Left lobe of liver (tissue), 2 donors: Measurements from ENCODE around the gene C13orf46. TPM values are rescaled to one million over a fixed set of nuclear protein-coding genes. Genes with fewer than 3 reads are reported as not detected.

Experiments used
- ATAC-seq: fragments of 200-7000 bp; cut with Tn5 transposase; one replicate; pipeline ENCODE4 v1.9.1; 2020; ENCODE audit warnings: mild to moderate bottlenecking, moderate library complexity
- DNase-seq: peaks from one replicate; pipeline ENCODE4 v3.0.0-alpha.2; 2020; ENCODE audit warnings: low spot score
- total RNA-seq: library from RNA; stranded (reverse); gene quantifications from one replicate; pipeline ENCODE4 v1.2.1, GENCODE V29; 2021
- donor health status: DM: no; HTN: no; CAD: no; lungs with moderate emphysema.
- donor health status: DM: no; HTN: yes; CAD: no.

The C13orf46 gene
- total RNA-seq, 1 donor from 2014 or later, result 1.1 TPM

- ATAC-seq (no peak), DNase-seq (no peak)
These were observed 15.5 kb downstream of the C13orf46 start for GRCh38 chr13:113958373-113958772.

DNA sequence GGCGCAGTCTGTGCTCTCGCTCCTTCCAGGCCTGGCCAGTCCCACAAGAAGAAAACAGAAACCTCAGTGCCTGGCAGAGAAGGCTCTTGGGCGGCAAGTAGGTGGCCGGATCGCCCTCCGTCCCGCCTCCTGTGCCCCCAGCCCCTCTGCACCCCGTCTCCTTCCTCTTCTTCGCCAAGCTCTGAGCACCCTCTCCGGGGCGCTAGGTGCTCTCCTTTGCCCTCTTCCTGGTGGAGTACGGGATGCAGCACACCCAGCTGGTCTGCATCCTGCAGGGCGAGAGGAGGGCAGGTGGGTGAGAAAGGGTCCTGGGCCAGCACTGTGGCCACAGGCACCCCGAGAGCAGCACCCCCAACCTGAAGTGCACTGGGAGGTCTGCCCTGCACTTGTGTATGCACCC, 17.3 kb downstream of the C13orf46 start:
- DNase-seq (no peak), ATAC-seq (no peak)

DNA sequence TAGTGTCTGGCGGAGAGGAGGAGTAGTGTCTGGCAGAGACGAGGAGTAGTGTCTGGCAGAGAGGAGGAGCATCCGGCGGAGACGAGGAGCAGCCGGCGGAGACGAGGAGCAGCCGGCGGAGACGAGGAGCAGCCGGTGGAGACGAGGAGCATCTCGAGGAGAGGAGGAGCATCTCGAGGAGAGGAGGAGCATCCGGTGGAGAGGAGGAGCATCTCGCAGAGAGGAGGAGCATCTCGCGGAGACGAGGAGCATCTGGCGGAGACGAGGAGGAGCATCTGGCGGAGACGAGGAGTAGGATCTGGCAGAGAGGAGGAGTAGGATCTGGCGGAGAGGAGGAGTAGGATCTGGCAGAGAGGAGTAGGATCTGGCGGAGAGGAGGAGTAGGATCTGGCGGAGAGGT, 18.2 kb downstream of the C13orf46 start:
- DNase-seq (no peak), ATAC-seq (no peak)

- DNase-seq (no peak), ATAC-seq (no peak)
These were observed 18.6 kb downstream of the C13orf46 start for GRCh38 chr13:113955235-113955634.

- no peak for DNase-seq
- no peak for ATAC-seq
These were observed 19.6 kb downstream of the C13orf46 start for GRCh38 chr13:113954046-113954835.

DNA sequence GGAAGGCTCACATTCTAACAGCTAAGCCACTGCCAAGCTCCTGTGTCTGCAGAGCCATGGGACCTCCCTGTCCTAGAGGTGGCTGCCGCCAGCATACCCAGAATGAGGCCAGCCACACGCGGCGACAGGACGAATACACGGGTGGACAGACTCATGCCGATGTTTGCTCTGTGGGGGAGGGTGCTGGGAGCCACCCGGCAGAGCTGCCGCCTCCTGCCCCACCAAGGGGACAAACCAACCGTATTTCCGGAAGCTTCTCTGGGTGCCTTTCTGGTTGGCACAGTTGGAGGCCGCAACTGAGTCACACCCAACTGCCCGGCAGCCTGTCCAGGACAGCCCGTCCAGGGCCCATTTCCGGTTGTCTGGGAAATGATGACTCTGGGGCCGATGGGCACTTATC, 20.3 kb downstream of the C13orf46 start:
- no peak for ATAC-seq
- no peak for DNase-seq

GRCh38 chr13:113952983-113953520, 20.8 kb downstream of the C13orf46 start:
- ATAC-seq (no peak), DNase-seq (no peak)

DNA sequence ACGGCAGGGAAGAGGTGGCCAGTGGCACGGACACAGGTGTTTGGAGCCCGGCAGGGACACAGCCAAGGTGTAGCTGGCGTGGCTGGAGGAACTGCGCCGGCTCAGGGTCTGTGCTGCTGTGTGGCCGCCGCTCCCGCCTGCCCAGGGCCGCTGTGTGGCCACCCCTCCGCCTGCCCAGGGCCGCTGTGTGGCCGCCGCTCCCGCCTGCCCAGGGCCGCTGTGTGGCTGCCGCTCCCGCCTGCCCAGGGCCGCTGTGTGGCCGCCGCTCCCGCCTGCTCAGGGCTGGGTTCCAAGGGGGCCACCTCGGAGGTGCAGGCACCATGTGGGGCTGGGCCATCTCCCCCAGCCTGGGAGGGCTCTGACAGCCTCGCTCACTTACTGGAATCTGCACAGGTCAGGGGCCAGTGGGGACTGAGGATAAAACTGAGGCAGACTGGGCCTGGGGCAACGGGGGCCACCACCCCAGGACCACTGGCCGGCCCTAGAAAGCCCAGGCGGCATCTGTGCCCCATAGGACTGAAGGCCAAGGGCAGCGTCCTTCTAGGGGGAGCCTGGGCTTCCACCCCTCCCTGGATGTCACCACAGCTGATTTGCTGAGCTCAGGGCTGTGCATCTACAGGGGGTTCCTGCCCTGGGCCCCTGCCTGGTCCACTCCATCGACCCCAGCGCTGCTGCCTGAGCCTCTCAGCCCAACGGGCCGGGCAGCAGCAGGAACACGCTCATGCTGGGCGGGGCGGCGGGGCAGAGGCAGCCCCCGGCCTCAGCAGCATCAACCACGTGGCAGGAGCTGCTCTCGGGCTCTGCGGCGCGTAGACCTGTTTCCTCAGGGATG, 21.5 kb downstream of the C13orf46 start:
- no peak for DNase-seq
- ATAC-seq, result no peak

DNA sequence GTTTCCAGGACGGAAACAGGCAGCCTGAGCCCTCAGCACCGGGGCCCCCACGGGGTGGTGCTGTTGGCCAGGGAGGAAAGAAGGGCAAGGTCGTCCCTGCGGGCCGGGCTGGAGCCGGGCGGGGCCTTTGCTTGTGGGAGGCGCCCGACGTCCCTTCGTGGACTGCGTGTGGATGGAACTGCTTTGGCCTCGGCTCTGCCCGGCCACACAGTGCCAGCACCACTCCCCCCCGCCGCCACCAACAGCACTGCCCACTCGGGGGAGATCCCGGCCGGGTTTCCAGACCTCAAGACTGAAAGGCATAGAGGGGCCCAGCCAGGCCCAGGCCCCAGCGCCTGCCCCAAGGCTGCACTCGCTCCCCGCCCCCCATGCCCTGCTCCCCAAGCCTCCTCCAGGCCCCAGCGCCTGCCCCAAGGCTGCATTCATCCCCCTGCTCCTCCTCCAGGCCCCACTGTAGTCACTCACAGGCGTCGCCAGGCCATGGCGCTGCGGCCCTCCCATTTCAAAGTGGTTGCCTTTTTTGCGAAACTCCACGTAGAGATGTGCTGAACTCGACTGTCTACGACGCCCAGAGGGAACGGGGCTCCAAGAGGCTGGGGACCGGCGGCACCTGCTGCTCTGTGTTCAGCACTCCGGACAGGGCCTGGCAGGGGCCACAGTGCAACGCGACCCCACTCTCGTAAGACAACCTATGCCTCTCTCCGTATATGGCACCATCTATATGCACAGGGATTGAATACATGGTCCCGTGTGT, 22.5 kb downstream of the C13orf46 start:
- DNase-seq, result peak; percentile 91
- peak; percentile 93 for ATAC-seq

DNA sequence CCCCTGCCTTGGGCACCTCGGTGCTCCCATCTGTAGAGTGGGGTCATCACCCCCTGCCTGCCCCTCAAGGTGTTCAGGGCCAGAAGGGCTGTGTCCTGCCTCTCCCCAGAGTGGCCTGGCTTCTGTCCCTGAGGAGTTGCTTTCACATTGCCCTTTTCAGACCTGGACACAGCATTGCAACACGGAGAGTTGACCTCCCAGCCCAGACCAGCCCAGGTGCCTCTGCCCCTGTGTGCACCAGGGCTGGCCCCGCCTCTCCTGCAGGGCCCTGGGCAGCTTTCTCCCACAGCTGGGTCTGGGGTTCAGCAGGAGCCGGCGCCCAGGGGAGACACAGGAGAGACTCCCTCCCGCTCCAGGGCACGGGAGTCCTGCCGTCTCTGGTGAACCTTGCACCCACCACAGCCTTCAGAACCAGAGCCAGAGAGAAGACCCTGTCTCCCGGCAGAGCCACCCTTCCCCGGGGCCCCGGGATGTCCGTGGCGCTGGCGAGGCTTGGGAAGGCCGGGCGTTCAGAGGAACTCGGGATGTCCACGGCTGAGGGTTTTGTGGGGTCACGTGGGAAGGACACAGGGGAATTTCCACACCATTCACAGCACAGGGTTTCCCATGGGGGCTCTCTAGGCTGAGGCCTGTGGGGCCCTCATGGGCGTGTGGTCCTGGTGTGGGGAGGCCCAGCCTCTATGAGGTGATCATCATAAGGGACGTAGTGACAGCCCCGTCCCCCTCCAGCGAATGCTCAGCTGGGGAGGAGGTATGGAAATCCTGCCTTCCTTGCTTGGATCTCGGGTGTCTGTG, 23.2 kb downstream of the C13orf46 start:
- ATAC-seq (peak; percentile 88), DNase-seq (peak; percentile 91)

DNA sequence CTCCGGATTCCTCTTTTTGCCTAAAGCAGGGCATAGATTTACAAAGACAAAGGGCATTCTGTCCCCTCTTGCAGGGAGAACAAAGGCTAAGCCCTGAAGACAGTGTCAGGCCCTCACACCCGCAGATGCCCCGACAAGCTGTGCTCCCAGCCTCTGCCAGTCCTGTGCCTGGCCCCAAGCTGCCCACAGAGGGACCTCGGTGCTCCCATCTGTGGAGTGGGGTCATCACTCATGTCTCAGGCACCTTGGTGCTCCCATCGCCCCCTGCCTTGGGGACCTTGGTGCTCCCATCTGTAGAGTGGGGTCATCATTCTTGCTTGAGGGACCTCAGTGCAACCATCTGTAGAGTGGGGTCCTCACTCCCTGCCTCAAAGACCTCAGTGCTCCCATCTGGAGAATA, 24.3 kb downstream of the C13orf46 start:
- DNase-seq (no peak), ATAC-seq (no peak)

DNA sequence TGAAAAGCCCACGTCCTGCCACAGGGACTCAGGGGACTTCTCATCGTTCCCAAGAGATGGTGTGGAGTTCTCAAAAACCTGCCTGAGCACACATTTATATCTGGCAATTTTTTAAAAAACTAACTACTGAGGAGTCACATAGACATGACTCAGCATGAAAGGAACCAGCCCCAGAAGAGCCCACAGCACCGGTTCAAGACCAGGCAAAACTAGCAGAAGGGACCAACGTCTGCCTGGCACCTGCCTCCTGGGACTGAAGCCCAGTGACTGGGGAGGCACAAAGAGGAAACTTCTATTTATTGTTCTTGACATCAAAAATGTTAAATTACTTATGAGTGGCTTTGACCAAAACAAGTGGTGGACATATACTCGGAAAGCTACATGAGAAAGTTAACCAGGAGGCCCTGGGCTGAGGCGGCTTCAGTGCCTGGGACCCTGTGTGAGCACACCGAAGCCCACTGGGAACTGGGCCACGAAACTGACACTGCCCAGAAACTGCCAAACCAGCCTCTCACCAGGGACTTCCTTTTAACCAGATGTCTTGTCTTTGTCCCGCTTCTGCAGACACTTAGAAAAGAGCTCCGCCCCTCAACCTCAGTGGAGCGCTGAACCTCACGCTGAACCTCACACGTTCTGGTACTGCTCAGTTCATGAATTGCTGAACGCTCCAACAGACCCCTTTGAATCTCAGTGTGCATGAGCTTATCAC, 25.7 kb downstream of the C13orf46 start:
- no peak for ATAC-seq
- no peak for DNase-seq

DNA sequence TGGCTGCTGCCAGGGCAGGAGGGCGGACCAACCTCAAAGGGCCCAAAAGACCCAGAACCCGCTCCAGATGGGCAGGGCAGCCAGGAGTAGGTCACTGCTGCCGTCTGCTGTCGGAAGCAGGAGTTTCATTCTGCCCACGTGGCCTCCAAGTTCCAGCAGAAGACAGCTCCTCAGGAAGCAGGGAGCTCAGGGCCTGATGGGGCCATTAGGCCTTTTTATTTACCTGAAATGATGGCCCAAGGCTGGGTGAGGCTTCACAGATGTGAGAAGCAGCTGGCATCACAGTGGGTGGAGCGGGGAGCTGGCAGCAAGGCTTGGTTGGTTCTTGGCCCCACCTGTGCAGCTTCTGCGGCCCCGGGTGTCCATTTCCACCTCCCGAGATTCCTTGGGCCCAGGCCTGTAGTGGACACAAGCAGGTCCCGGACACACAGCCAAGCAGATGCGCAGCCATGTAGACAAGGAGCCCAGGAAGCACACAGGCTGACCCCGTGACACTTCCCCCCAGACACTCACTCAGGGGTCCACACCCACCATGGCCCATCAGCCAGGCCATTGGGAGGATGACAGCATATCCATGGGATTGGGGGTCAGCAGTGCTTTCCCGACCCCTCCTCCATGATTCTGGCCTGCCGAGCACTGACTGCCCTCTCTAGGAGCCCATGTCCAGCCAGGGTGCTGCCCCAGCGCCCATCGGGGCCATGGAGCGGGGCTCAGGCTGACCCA, 26.4 kb downstream of the C13orf46 start:
- ATAC-seq (no peak), DNase-seq (no peak)

GRCh38 chr13:113946409-113947181, 27.3 kb downstream of the C13orf46 start:
- ATAC-seq, result no peak

GRCh38 chr13:113945857-113946408, 27.9 kb downstream of the C13orf46 start:
- ATAC-seq (no peak), DNase-seq (no peak)

More at GRCh38 chr13:113946409-113947181, 27.3 kb downstream of the C13orf46 start:
- no peak for DNase-seq

- no peak for ATAC-seq
- no peak for DNase-seq
These were observed 29.9 kb downstream of the C13orf46 start for GRCh38 chr13:113943821-113944565.

DNA sequence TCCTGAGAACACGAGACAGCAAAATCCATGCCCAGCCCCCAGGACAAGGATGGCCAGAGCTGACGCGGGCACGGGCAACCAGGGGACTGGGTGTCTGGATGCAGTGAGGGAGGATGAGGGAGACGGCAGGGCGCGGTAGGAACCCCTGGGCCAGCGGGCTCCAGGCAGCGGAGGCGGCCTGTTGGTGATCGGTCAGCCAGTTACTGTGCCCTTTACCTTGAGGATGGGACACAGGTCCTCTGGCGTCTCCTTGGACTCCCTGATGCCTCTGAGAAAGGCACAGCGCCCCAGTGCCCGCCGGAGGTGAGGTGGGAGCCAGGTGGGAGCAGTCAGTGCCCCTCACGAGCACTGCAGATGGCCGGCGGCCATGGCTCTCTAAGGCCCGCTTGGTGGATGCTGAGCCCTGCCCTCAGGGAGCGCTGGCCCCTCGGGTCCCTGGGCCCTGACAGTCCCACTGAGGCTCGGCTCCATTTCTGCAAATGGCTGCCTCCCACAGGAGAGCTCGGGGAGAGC, 31.2 kb downstream of the C13orf46 start:
- DNase-seq (no peak), ATAC-seq (no peak)
